ENCODE results near the gene MAN2B2. TPM values are rescaled to one million over a fixed set of nuclear protein-coding genes. Genes with fewer than 3 reads are reported as not detected.

MAN2B2 gene
- total and polyA plus RNA-seq, 9 of the 15 experiments (the other 6 are each of a cell fraction or from before 2014, with no cell fraction given): 0.21 to 8.8 (median 3.7) TPM

DNA sequence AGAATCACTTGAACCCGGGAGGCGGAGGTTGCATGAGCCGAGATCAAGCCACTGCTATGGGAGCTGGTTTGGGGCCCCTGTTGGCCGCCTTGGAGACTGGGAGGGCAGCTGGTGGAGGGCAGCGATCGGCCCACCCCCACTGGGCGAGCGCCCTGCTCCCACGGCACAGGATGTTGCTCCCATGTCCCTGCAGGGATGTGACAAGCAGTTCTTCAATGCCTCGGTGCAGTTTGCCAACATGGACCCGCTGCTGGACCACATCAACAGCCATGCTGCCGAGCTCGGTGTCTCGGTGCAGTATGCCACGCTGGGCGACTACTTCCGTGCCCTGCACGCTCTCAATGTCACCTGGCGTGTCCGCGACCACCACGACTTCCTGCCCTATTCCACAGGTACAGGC, 19.4 kb downstream of the MAN2B2 start:
- H3K79me2 ChIP-seq (ENCODE audit: control insufficient read depth, insufficient read depth, low read length): no peaks in the 10 kb centered on the region
- CTCF ChIA-PET (ENCODE audit: low intra/inter-chr PET ratio): no interaction called here
- no peak for FAIRE-seq
- intact Hi-C loops (cut with micrococcal nuclease): loop anchor here (5.0 kb wide), 1 partner anchor 83 kb away; no protein-coding TSS in a partner anchor
- H3K36me3 ChIP-seq (ENCODE audit: control insufficient read depth, insufficient read depth, low read length): no peaks in the 10 kb centered on the region; the same call in 2 of the 3 replicates
- WGBS (ENCODE audit: insufficient coverage, low coverage, missing lambda C conversion rate): 82% methylated on average over 15 of the region's 22 CpGs
- TF ChIP-seq SNRNP70 (optimal IDR thresholded peaks at IDR 0.05; ENCODE audit: low read depth, low read length) (no peak), RFX1 (IDR thresholded peaks at IDR 0.05) (no peak), SIX5 (IDR thresholded peaks at IDR 0.05; ENCODE audit: borderline replicate concordance in 1 of 2, insufficient read depth in 1 of 2, low read depth in 1 of 2, low read length in 2 of 2) (no peak), ZFP36 (IDR thresholded peaks at IDR 0.05; ENCODE audit: low read depth, low read length, partially characterized antibody) (no peak), TAF7 (tag; IDR thresholded peaks at IDR 0.05) (no peak), POLR2G (IDR thresholded peaks at IDR 0.05; ENCODE audit: low read depth, low read length) (0 out of 2 replicates have a peak, but pooled peaks have one; percentile 31)
- TF ChIP-seq, protein P1, sequence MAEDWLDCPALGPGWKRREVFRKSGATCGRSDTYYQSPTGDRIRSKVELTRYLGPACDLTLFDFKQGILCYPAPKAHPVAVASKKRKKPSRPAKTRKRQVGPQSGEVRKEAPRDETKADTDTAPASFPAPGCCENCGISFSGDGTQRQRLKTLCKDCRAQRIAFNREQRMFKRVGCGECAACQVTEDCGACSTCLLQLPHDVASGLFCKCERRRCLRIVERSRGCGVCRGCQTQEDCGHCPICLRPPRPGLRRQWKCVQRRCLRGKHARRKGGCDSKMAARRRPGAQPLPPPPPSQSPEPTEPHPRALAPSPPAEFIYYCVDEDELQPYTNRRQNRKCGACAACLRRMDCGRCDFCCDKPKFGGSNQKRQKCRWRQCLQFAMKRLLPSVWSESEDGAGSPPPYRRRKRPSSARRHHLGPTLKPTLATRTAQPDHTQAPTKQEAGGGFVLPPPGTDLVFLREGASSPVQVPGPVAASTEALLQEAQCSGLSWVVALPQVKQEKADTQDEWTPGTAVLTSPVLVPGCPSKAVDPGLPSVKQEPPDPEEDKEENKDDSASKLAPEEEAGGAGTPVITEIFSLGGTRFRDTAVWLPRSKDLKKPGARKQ (CRISPR knock-in tag; IDR thresholded peaks at IDR 0.05): no peak
- POLR2A ChIA-PET: interaction anchor here (1.0 kb wide), 1 partner anchor 10 kb away, joined by 5 read pairs; no protein-coding TSS in a partner anchor
- peaks cover 6% of the 10 kb centered on the region; the same call in 1 of the 2 replicates for H4K20me1 ChIP-seq (replicated peaks; ENCODE audit: control insufficient read depth, insufficient read depth, low read length)
- H3K9me1 ChIP-seq (ENCODE audit: control insufficient read depth, insufficient read depth, low read length): no peaks in the 10 kb centered on the region
- H3K27me3 ChIP-seq (ENCODE audit: control insufficient read depth in 2 of 2, insufficient read depth in 2 of 2, low read length in 2 of 2): no peaks in the 10 kb centered on the region
- no peaks in the 10 kb centered on the region for H3K9me3 ChIP-seq (replicated peaks; ENCODE audit: control insufficient read depth, insufficient read depth, low read depth, low read length)
- H3K4me1 ChIP-seq (replicated peaks in 1 of 2; ENCODE audit: control insufficient read depth in 2 of 2, insufficient read depth in 2 of 2, low read length in 2 of 2): peaks cover 10 to 40% of the 10 kb centered on the region in 2 experiments; a peak in 4 of 5 replicates
- no peak overlapping the region for H3K4me3 ChIP-seq
- H3K9ac ChIP-seq (ENCODE audit: insufficient read depth in 1 of 2, low read depth in 2 of 2, low read length in 2 of 2): no peak overlapping the region; a peak in 1 of 4 replicates
- no peak overlapping the region for H3K27ac ChIP-seq (ENCODE audit: extremely low read depth, low read depth, low read length)
- in situ Hi-C loops (cut with MboI): no loop called here
- no peak overlapping the region for H3K4me2 ChIP-seq (ENCODE audit: insufficient read depth, low read length)
- DNase-seq (ENCODE audit: extremely low read depth in 1 of 4, low spot score in 3 of 4): no peak
- H2AFZ ChIP-seq (ENCODE audit: low read depth, low read length): no peak overlapping the region
- BruUV-seq (replicated peaks): no TSS peak
- ATAC-seq: no peak

Data from K562 (cell line).